GM23338 (cell line): ENCODE data around the gene EPHA8.

Experiments used
- CTCF ChIP-seq, 2 experiments: fragments of 200-600 bp in 1 of 2; sonication (generic) in 1 of 2; conservative IDR thresholded peaks; 2 replicates each; pipeline versions ENCODE4 v1.5.1 to v1.6.1; 2016 to 2017; ENCODE audit warnings: antibody characterized with exemption in 2 of 2, low read depth in 2 of 2, mild to moderate bottlenecking in 2 of 2, moderate library complexity in 1 of 2
- EZH2 ChIP-seq: fragments of 200-600 bp; sonication (generic); IDR thresholded peaks from one replicate; pipeline ENCODE4 v1.8.0; 2017; ENCODE audit warnings: antibody characterized with exemption, mild to moderate bottlenecking, low read depth; ENCODE audit not compliant: unreplicated experiment
- POLR2AphosphoS5 ChIP-seq: IDR thresholded peaks from 2 replicates; pipeline ENCODE4 v1.6.1; 2016; ENCODE audit warnings: antibody characterized with exemption, low read depth
- STAT1 ChIP-seq: IDR thresholded peaks from one replicate; pipeline ENCODE4 v1.6.1; 2016; ENCODE audit warnings: antibody characterized with exemption; ENCODE audit not compliant: unreplicated experiment

GRCh38 chr1:22638476-22639234 is 75.4 kb downstream of the EPHA8 start:
- TF ChIP-seq CTCF (conservative IDR thresholded peaks at IDR 0.05; ENCODE audit: low read depth in 2 of 2): no peak
- TF ChIP-seq POLR2AphosphoS5: no peak
- no peak for TF ChIP-seq STAT1
- TF ChIP-seq EZH2: no peak
